ENCODE data around the gene MIPEP.

The MIPEP gene

GRCh38 chr13:23741879-23742510 lies 147.2 kb downstream of the MIPEP start:
- FAIRE-seq (no peak), DNase-seq (ENCODE audit: insufficient read length, low spot score) (no peak)
- peak; percentile 19 for TF ChIP-seq CTCF (IDR thresholded peaks at IDR 0.05; ENCODE audit: insufficient read depth, missing control alignments)

GRCh38 chr13:23740002-23740401 lies 149.2 kb downstream of the MIPEP start:
- DNase-seq (ENCODE audit: insufficient read length, low spot score) = no peak
- TF ChIP-seq CTCF (IDR thresholded peaks at IDR 0.05; ENCODE audit: insufficient read depth, missing control alignments) = no peak
- no peak for FAIRE-seq

- no peak for TF ChIP-seq CTCF (IDR thresholded peaks at IDR 0.05; ENCODE audit: insufficient read depth, missing control alignments)
- DNase-seq (ENCODE audit: insufficient read length, low spot score) = no peak
- no peak for FAIRE-seq
Measured at GRCh38 chr13:23739596-23739995, 149.6 kb downstream of the MIPEP start.

- FAIRE-seq = no peak
- TF ChIP-seq CTCF (IDR thresholded peaks at IDR 0.05; ENCODE audit: insufficient read depth, missing control alignments) = no peak
- DNase-seq (ENCODE audit: insufficient read length, low spot score) = no peak
Measured at GRCh38 chr13:23736541-23736940, 152.7 kb downstream of the MIPEP start.

GRCh38 chr13:23735329-23735728 lies 153.9 kb downstream of the MIPEP start:
- FAIRE-seq = no peak
- TF ChIP-seq CTCF (IDR thresholded peaks at IDR 0.05; ENCODE audit: insufficient read depth, missing control alignments) = no peak
- no peak for DNase-seq (ENCODE audit: insufficient read length, low spot score)

- no peak for DNase-seq (ENCODE audit: insufficient read length, low spot score)
- FAIRE-seq = no peak
- no peak for TF ChIP-seq CTCF (IDR thresholded peaks at IDR 0.05; ENCODE audit: insufficient read depth, missing control alignments)
Measured at GRCh38 chr13:23731709-23732108, 157.5 kb downstream of the MIPEP start.

- no peak for TF ChIP-seq CTCF (IDR thresholded peaks at IDR 0.05; ENCODE audit: insufficient read depth, missing control alignments)
- FAIRE-seq (no peak), DNase-seq (ENCODE audit: insufficient read length, low spot score) (no peak)
Measured at GRCh38 chr13:23730251-23730650, 158.9 kb downstream of the MIPEP start.
